Testis (tissue), 2 donors: ENCODE data around the gene FCHSD1.

Experiments
- POLR2A ChIP-seq: fragments of 450-650 bp; IDR thresholded peaks from one replicate; pipeline ENCODE4 v1.6.1; 2017; ENCODE audit warnings: antibody characterized with exemption, mild to moderate bottlenecking, moderate library complexity
- TF ChIP-seq, protein P1 (sequence below), 3 experiments: fragments of 450-650 bp in 2 of 3; fragments of 200-600 bp in 1 of 3; sonication (generic) in 1 of 3; IDR thresholded peaks; one replicate each; pipeline ENCODE4 v1.5.1; 2016 to 2019; ENCODE audit warnings: antibody characterized with exemption in 3 of 3, mild to moderate bottlenecking in 2 of 3, moderate library complexity in 1 of 3

DNA sequence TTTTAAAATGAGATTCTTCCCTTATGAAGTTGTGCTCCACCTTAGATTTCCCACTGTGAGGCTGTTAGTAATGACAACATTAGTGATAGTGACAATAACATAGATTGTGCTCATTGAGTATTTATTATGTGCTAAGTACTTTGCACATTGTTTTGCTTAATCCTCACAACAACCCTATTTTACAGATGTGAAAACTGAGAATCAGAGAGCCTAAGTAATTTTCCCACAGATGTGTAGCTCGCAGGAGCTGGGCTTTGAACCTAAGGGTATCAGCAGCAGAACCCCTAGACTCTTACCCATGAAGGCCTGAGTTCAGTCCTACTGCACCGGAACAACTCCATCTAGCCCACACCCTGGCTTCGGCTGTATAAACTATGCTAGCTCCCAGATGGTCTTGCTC, 46.4 kb upstream of the FCHSD1 start:
- TF ChIP-seq, protein P1, sequence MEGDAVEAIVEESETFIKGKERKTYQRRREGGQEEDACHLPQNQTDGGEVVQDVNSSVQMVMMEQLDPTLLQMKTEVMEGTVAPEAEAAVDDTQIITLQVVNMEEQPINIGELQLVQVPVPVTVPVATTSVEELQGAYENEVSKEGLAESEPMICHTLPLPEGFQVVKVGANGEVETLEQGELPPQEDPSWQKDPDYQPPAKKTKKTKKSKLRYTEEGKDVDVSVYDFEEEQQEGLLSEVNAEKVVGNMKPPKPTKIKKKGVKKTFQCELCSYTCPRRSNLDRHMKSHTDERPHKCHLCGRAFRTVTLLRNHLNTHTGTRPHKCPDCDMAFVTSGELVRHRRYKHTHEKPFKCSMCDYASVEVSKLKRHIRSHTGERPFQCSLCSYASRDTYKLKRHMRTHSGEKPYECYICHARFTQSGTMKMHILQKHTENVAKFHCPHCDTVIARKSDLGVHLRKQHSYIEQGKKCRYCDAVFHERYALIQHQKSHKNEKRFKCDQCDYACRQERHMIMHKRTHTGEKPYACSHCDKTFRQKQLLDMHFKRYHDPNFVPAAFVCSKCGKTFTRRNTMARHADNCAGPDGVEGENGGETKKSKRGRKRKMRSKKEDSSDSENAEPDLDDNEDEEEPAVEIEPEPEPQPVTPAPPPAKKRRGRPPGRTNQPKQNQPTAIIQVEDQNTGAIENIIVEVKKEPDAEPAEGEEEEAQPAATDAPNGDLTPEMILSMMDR (IDR thresholded peaks at IDR 0.05): no peak
- no peak for TF ChIP-seq POLR2A
